GM19395 (cell line): ENCODE measurements around the gene NCKAP5.

Experiments
- ATAC-seq: cut with Tn5 transposase; IDR thresholded peaks from one replicate; pipeline ENCODE4 v1.9.1; 2021; ENCODE audit warnings: mild to moderate bottlenecking, moderate library complexity; ENCODE audit not compliant: unreplicated experiment

NCKAP5 gene

GRCh38 chr2:132754867-132755472 is 813.3 kb downstream of the NCKAP5 start:
- ATAC-seq = no peak

GRCh38 chr2:132754392-132754791 is 813.9 kb downstream of the NCKAP5 start:
- no peak for ATAC-seq

- no peak for ATAC-seq
These were observed 815.6 kb downstream of the NCKAP5 start for GRCh38 chr2:132752421-132753206.

- no peak for ATAC-seq
These were observed 816.4 kb downstream of the NCKAP5 start for GRCh38 chr2:132751836-132752235.

GRCh38 chr2:132750606-132751005 is 817.7 kb downstream of the NCKAP5 start:
- no peak for ATAC-seq

GRCh38 chr2:132747046-132747445 is 821.2 kb downstream of the NCKAP5 start:
- ATAC-seq = peak; percentile 81

GRCh38 chr2:132741754-132742153 is 826.5 kb downstream of the NCKAP5 start:
- ATAC-seq = no peak

- ATAC-seq = no peak
These were observed 828.1 kb downstream of the NCKAP5 start for GRCh38 chr2:132740081-132740720.

GRCh38 chr2:132738223-132738622 is 830.0 kb downstream of the NCKAP5 start:
- no peak for ATAC-seq

GRCh38 chr2:132736059-132736458 is 832.2 kb downstream of the NCKAP5 start:
- no peak for ATAC-seq

GRCh38 chr2:132734961-132735360 is 833.3 kb downstream of the NCKAP5 start:
- no peak for ATAC-seq

- ATAC-seq = no peak
These were observed 835.2 kb downstream of the NCKAP5 start for GRCh38 chr2:132733094-132733493.

- no peak for ATAC-seq
These were observed 835.6 kb downstream of the NCKAP5 start for GRCh38 chr2:132732694-132733093.

GRCh38 chr2:132731441-132731840 is 836.8 kb downstream of the NCKAP5 start:
- no peak for ATAC-seq

GRCh38 chr2:132730611-132731010 is 837.7 kb downstream of the NCKAP5 start:
- ATAC-seq = no peak

GRCh38 chr2:132729522-132729921 is 838.7 kb downstream of the NCKAP5 start:
- ATAC-seq = no peak

GRCh38 chr2:132726155-132726554 is 842.1 kb downstream of the NCKAP5 start:
- no peak for ATAC-seq

- ATAC-seq = no peak
These were observed 842.5 kb downstream of the NCKAP5 start for GRCh38 chr2:132725748-132726147.

GRCh38 chr2:132725148-132725547 is 843.1 kb downstream of the NCKAP5 start:
- ATAC-seq = no peak

GRCh38 chr2:132721938-132722337 is 846.3 kb downstream of the NCKAP5 start:
- no peak for ATAC-seq

GRCh38 chr2:132720393-132720792 is 847.9 kb downstream of the NCKAP5 start:
- no peak for ATAC-seq

GRCh38 chr2:132719480-132719879 is 848.8 kb downstream of the NCKAP5 start:
- no peak for ATAC-seq
